ENCODE results near the gene MRPL48.

The MRPL48 gene

DNA sequence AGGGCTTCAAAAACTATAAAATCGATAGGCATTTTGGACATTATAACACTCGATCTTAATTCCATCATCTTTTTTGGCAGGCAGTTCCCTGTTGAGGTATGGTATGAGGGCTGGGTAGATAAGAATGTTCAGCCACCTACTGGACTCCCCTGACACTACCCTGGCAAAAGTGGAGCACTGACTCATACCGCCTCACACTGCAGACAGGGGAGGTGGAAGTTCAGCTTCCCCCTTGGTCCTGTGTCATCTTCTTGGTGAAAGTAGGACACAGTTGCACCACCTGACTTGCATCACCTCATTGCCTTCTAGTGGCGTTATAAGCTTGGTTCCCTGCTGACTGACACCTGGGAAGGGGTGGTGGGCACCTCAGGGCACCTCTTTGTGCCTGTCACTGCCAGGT lies 119.5 kb downstream of the MRPL48 start:
- no peak for DNase-seq

DNA sequence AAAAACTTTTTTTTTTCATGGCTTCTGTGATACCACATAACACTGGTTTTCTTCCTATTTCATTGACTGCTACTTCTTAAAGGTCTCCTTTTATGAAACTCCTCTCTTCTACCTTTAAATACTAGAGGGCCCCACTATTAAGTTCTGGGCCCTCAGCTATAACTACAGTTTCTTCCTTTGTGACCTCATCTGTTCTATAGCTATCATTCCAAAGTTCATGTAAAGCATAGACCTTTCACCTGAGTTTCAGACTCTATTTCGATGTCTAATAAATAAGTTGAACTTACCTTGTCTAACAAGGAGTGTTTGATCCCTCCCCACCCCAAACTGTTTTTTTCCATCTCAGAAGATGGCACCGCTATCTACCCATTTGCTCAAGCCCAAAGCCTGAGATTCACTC lies 124.4 kb downstream of the MRPL48 start:
- DNase-seq = no peak

GRCh38 chr11:73913472-73913871 lies 125.8 kb downstream of the MRPL48 start:
- no peak for DNase-seq

DNA sequence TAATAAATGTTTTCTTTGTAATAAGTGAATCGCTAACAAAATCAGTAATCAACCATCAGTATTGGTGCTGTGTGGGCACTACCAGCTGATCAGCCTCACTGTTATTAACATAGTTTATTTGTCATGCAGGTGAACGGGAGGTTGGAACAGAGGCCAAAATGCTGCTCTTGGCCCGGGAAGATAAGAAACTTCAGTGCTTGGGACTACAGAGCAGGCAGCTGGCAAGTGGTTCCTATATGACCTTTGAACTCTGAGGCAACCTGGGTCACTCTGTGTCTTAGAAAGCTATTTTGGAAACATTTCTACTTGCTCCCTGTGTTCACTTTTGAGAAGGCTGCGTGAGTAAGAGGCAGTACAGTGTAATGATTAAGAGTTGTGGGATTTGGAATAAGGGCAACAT lies 126.6 kb downstream of the MRPL48 start:
- DNase-seq = no peak
